ENCODE results near the gene ZNF583. TPM values are rescaled to one million over a fixed set of nuclear protein-coding genes. Genes with fewer than 3 reads are reported as not detected.

The ZNF583 gene
- total and polyA plus RNA-seq, 2 of the 13 experiments (the other 11 are each of a cell fraction or from before 2014, with no cell fraction given): 0.65 to 5.3 TPM

DNA sequence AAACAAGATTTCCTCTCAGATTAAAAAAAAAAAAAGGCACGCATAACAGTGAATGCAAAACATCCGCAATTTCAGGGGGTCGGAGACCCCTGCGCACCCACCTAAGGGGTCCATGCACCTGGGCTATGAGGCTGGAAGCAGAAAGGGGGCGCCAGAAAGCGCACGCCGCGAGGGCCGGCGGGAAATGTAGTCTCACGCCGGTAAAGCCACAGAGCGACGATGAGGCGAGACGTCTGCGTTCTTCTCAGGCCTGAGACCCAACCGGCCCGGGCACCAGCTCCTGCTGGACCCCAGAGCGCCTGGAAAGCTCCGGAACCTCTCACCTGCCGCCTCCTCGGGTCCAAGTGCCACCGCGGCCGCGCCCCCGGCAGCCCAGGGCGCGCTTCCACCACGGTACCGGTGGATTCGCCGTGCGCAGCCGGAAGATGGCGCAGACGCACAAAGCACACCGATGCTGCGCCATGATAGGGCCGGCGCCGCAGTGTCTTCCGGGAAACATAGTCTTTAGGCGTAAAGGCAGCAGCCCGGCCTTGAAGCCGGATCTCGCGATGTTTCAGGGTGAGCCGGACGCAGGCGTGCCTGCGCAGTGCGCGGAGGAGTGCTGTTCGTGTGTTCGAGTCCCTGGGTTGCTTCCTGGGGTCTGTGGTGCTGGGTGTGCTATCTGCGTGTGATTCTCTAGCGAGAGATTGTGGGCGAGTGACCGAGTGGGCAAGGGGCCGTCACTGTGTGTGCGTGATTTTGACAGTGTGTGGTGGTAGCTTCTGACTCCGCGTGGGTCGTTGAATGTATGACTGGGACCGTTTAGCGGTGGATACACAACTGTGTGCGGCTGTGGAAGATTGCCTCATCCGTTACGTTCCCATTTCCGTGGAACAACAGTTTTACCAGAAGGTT, 10.8 kb upstream of the ZNF583 start, which contains the start of gene ZNF582 (continued):
- TF ChIP-seq ADNP (CRISPR knock-in tag; IDR thresholded peaks at IDR 0.05) (no peak; the same call in 1 of the 2 replicates), MAZ (IDR thresholded peaks at IDR 0.05; ENCODE audit: borderline replicate concordance, low read depth, low read length) (no peak), MAZ (CRISPR knock-in tag; IDR thresholded peaks at IDR 0.05; ENCODE audit: low read depth) (0 out of 2 replicates have a peak, but pooled peaks have one; percentile 54), ZNF33B (CRISPR knock-in tag; IDR thresholded peaks at IDR 0.05) (no peak), ZBTB42 (CRISPR knock-in tag; IDR thresholded peaks at IDR 0.05) (no peak), FOXP1 (IDR thresholded peaks at IDR 0.05) (no peak), FOXP1 (CRISPR knock-in tag; IDR thresholded peaks at IDR 0.05) (no peak), BATF2 (CRISPR knock-in tag; IDR thresholded peaks at IDR 0.05) (no peak), AFF4 (CRISPR knock-in tag; IDR thresholded peaks at IDR 0.05) (no peak), TRIM24 (CRISPR knock-in tag; IDR thresholded peaks at IDR 0.05) (no peak), ZNF775 (CRISPR knock-in tag; IDR thresholded peaks at IDR 0.05; ENCODE audit: borderline replicate concordance) (no peak), FOSL2 (CRISPR knock-in tag; IDR thresholded peaks at IDR 0.05) (0 out of 2 replicates have a peak, but pooled peaks have one; percentile 5), ZNF557 (CRISPR knock-in tag; IDR thresholded peaks at IDR 0.05) (no peak), SALL1 (CRISPR knock-in tag; IDR thresholded peaks at IDR 0.05) (peak; percentile 23), STAG1 (CRISPR knock-in tag; IDR thresholded peaks at IDR 0.05) (peak; percentile 34), ZNF367 (CRISPR knock-in tag; IDR thresholded peaks at IDR 0.05; ENCODE audit: borderline replicate concordance) (no peak), ZNF256 (CRISPR knock-in tag; conservative IDR thresholded peaks at IDR 0.05) (no peak), ARNT (IDR thresholded peaks at IDR 0.05) (no peak), ZNF670 (CRISPR knock-in tag; IDR thresholded peaks at IDR 0.05; ENCODE audit: borderline replicate concordance) (no peak), ZNF12 (CRISPR knock-in tag; IDR thresholded peaks at IDR 0.05) (0 out of 2 replicates have a peak, but pooled peaks have one; percentile 24), ZNF337 (CRISPR knock-in tag; IDR thresholded peaks at IDR 0.05; ENCODE audit: borderline replicate concordance, low read depth) (no peak), CEBPB (IDR thresholded peaks at IDR 0.05; ENCODE audit: borderline replicate concordance, low read depth, low read length) (no peak)
- TF ChIP-seq, protein P1, sequence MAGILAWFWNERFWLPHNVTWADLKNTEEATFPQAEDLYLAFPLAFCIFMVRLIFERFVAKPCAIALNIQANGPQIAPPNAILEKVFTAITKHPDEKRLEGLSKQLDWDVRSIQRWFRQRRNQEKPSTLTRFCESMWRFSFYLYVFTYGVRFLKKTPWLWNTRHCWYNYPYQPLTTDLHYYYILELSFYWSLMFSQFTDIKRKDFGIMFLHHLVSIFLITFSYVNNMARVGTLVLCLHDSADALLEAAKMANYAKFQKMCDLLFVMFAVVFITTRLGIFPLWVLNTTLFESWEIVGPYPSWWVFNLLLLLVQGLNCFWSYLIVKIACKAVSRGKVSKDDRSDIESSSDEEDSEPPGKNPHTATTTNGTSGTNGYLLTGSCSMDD (CRISPR knock-in tag; IDR thresholded peaks at IDR 0.05): no peak
- TF ChIP-seq, protein P2, sequence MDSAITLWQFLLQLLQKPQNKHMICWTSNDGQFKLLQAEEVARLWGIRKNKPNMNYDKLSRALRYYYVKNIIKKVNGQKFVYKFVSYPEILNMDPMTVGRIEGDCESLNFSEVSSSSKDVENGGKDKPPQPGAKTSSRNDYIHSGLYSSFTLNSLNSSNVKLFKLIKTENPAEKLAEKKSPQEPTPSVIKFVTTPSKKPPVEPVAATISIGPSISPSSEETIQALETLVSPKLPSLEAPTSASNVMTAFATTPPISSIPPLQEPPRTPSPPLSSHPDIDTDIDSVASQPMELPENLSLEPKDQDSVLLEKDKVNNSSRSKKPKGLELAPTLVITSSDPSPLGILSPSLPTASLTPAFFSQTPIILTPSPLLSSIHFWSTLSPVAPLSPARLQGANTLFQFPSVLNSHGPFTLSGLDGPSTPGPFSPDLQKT (CRISPR knock-in tag; IDR thresholded peaks at IDR 0.05; ENCODE audit: borderline replicate concordance): no peak
- TF ChIP-seq, protein P3, sequence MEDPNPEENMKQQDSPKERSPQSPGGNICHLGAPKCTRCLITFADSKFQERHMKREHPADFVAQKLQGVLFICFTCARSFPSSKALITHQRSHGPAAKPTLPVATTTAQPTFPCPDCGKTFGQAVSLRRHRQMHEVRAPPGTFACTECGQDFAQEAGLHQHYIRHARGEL (CRISPR knock-in tag; IDR thresholded peaks at IDR 0.05): no peak

Measured in HepG2 (cell line).